HL-60 (cell line): ENCODE results near the gene FGD3.

Experiments
- GABPA ChIP-seq: IDR thresholded peaks from 2 replicates; pipeline ENCODE4 v1.6.1; 2012; ENCODE audit warnings: low read depth
- POLR2AphosphoS5 ChIP-seq: IDR thresholded peaks from 2 replicates; pipeline ENCODE4 v1.6.1; 2012; ENCODE audit warnings: low read depth
- REST ChIP-seq: IDR thresholded peaks from 2 replicates; pipeline ENCODE4 v1.6.1; 2012; ENCODE audit warnings: low read depth; ENCODE audit not compliant: insufficient replicate concordance
- SPI1 ChIP-seq: IDR thresholded peaks from 2 replicates; pipeline ENCODE4 v1.6.1; 2012; ENCODE audit warnings: low read depth, mild to moderate bottlenecking, borderline replicate concordance
- TF ChIP-seq, protein P1 (sequence below): IDR thresholded peaks from one replicate; pipeline ENCODE4 v1.5.1; 2011; ENCODE audit warnings: low read length, control low read depth, inconsistent platforms; ENCODE audit not compliant: insufficient read depth

DNA sequence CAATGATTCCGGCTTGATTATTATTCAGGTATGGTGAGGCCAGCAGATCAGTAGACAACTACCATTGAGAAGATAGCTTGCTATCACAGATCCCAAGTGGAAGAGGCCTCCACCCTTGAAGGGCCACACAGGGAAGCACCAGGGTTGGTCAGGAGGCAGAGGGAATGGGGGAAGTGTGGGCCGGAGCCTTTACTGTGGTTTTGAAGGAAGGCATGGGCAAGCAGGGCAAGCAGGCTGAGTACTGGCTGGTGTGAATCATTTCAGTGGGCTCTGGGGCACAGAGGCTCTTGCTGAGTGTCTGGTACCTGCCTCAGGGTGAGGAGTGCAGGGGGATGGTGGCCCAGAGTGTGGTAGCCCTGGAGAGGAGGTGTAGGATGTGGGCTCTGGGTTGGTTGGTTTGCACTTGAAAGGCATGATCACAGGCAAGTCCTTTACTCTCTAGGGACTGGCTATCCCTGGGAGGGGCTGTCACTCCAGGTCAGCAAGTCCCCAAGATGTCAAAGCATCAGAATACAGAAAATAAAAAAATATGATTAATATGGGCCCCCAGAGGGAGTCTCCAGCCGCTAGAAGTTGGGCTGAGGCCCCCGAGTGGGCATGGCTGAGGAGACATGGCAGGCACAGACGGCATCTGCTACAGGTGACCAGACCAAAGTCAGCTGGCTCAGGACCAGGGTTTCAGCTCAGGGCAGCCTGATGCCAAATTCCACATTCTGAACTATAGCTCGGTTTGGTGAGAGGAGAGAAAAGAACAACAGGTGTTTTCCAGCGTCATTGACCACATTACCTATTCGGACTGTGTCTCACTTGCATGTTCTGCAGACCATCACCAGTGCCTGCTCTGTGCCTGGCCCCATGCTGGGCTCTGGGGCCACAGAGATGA is 101.5 kb downstream of the FGD3 start:
- TF ChIP-seq POLR2AphosphoS5 (no peak), SPI1 (no peak), GABPA (no peak), REST (no peak)
- TF ChIP-seq, protein P1, sequence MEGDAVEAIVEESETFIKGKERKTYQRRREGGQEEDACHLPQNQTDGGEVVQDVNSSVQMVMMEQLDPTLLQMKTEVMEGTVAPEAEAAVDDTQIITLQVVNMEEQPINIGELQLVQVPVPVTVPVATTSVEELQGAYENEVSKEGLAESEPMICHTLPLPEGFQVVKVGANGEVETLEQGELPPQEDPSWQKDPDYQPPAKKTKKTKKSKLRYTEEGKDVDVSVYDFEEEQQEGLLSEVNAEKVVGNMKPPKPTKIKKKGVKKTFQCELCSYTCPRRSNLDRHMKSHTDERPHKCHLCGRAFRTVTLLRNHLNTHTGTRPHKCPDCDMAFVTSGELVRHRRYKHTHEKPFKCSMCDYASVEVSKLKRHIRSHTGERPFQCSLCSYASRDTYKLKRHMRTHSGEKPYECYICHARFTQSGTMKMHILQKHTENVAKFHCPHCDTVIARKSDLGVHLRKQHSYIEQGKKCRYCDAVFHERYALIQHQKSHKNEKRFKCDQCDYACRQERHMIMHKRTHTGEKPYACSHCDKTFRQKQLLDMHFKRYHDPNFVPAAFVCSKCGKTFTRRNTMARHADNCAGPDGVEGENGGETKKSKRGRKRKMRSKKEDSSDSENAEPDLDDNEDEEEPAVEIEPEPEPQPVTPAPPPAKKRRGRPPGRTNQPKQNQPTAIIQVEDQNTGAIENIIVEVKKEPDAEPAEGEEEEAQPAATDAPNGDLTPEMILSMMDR = no peak
